GM12878 (cell line): ENCODE measurements around the gene ELP6.
"Not testable (repeated sequence)": the region's sequence is repeated elsewhere in the genome, so short reads cannot be mapped to it uniquely, and the experiment has no call there.

ENCODE experiments used
- CHD2 ChIP-seq: IDR thresholded peaks from 2 replicates; pipeline ENCODE4 v1.6.1; 2011; ENCODE audit warnings: low read depth, low read length, improper control_type of control experiment, borderline replicate concordance
- HDGF ChIP-seq: fragments of 450-650 bp; IDR thresholded peaks from 2 replicates; pipeline ENCODE4 v1.6.1; 2016; ENCODE audit warnings: antibody characterized with exemption
- NR2F1 ChIP-seq: fragments of 450-650 bp; conservative IDR thresholded peaks from 2 replicates; pipeline ENCODE4 v1.6.1; 2017; ENCODE audit warnings: mild to moderate bottlenecking
- PKNOX1 ChIP-seq: fragments of 450-650 bp; IDR thresholded peaks from 2 replicates; pipeline ENCODE4 v1.6.1; 2016; ENCODE audit warnings: mild to moderate bottlenecking
- POLR2A ChIP-seq: IDR thresholded peaks from 2 replicates; pipeline ENCODE4 v1.6.1; 2011; ENCODE audit warnings: low read depth, mild to moderate bottlenecking, low read length
- POU2F2 ChIP-seq: IDR thresholded peaks from 3 replicates; pipeline ENCODE4 v1.6.1; 2011; ENCODE audit warnings: low read depth, mild to moderate bottlenecking, low read length, borderline replicate concordance
- RAD21 ChIP-seq: IDR thresholded peaks from 2 replicates; pipeline ENCODE4 v1.6.1; 2011; ENCODE audit warnings: mild to moderate bottlenecking, low read depth, low read length, moderate library complexity; ENCODE audit not compliant: insufficient read depth
- TF ChIP-seq, protein P1 (sequence below), 3 experiments: IDR thresholded peaks in 2 of 3; conservative IDR thresholded peaks in 1 of 3; 2 replicates each; pipeline ENCODE4 v1.5.1; 2011; ENCODE audit warnings: low read depth in 3 of 3, low read length in 3 of 3, mild to moderate bottlenecking in 3 of 3, control low read depth in 2 of 3, moderate library complexity in 2 of 3, inconsistent platforms in 1 of 3, mixed read lengths in 1 of 3; ENCODE audit not compliant: control insufficient read depth in 2 of 3, insufficient read depth in 1 of 3; ENCODE audit errors: extremely low read depth in 1 of 3
- TF ChIP-seq, protein P2 (sequence below): IDR thresholded peaks from 2 replicates; pipeline ENCODE4 v1.6.1; 2012; ENCODE audit warnings: low read length, inconsistent platforms
- TF ChIP-seq, protein P3 (sequence below): fragments of 450-650 bp; IDR thresholded peaks from 2 replicates; pipeline ENCODE4 v1.6.1; 2014; ENCODE audit warnings: mild to moderate bottlenecking
- TF ChIP-seq, protein P4 (sequence below): IDR thresholded peaks from 2 replicates; pipeline ENCODE4 v1.6.1; 2012; ENCODE audit warnings: low read depth, low read length, improper control_type of control experiment

- TF ChIP-seq, protein P1, sequence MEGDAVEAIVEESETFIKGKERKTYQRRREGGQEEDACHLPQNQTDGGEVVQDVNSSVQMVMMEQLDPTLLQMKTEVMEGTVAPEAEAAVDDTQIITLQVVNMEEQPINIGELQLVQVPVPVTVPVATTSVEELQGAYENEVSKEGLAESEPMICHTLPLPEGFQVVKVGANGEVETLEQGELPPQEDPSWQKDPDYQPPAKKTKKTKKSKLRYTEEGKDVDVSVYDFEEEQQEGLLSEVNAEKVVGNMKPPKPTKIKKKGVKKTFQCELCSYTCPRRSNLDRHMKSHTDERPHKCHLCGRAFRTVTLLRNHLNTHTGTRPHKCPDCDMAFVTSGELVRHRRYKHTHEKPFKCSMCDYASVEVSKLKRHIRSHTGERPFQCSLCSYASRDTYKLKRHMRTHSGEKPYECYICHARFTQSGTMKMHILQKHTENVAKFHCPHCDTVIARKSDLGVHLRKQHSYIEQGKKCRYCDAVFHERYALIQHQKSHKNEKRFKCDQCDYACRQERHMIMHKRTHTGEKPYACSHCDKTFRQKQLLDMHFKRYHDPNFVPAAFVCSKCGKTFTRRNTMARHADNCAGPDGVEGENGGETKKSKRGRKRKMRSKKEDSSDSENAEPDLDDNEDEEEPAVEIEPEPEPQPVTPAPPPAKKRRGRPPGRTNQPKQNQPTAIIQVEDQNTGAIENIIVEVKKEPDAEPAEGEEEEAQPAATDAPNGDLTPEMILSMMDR (IDR thresholded peaks at IDR 0.05 in 2 of 3, conservative IDR thresholded peaks at IDR 0.05 in 1 of 3; ENCODE audit: control insufficient read depth in 2 of 3, extremely low read depth in 1 of 3, insufficient read depth in 1 of 3, low read depth in 3 of 3, low read length in 3 of 3), result not testable (repeated sequence)
- TF ChIP-seq PKNOX1, POLR2A, RAD21, CHD2, HDGF, NR2F1, POU2F2: not testable (repeated sequence)
- TF ChIP-seq, protein P2, sequence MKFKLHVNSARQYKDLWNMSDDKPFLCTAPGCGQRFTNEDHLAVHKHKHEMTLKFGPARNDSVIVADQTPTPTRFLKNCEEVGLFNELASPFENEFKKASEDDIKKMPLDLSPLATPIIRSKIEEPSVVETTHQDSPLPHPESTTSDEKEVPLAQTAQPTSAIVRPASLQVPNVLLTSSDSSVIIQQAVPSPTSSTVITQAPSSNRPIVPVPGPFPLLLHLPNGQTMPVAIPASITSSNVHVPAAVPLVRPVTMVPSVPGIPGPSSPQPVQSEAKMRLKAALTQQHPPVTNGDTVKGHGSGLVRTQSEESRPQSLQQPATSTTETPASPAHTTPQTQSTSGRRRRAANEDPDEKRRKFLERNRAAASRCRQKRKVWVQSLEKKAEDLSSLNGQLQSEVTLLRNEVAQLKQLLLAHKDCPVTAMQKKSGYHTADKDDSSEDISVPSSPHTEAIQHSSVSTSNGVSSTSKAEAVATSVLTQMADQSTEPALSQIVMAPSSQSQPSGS, result not testable (repeated sequence)
- TF ChIP-seq, protein P3, sequence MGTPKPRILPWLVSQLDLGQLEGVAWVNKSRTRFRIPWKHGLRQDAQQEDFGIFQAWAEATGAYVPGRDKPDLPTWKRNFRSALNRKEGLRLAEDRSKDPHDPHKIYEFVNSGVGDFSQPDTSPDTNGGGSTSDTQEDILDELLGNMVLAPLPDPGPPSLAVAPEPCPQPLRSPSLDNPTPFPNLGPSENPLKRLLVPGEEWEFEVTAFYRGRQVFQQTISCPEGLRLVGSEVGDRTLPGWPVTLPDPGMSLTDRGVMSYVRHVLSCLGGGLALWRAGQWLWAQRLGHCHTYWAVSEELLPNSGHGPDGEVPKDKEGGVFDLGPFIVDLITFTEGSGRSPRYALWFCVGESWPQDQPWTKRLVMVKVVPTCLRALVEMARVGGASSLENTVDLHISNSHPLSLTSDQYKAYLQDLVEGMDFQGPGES, result not testable (repeated sequence)
- TF ChIP-seq, protein P4, sequence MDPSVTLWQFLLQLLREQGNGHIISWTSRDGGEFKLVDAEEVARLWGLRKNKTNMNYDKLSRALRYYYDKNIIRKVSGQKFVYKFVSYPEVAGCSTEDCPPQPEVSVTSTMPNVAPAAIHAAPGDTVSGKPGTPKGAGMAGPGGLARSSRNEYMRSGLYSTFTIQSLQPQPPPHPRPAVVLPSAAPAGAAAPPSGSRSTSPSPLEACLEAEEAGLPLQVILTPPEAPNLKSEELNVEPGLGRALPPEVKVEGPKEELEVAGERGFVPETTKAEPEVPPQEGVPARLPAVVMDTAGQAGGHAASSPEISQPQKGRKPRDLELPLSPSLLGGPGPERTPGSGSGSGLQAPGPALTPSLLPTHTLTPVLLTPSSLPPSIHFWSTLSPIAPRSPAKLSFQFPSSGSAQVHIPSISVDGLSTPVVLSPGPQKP, result not testable (repeated sequence)
Measured at GRCh38 chr3:47481763-47482162, 31.7 kb downstream of the ELP6 start.
